HG02885 (cell line): ENCODE results near the gene ACIN1.
A peak's percentile ranks its signal among the peaks of the same experiment; 100 is the strongest.

Experiments used
- ATAC-seq: cut with Tn5 transposase; IDR thresholded peaks from one replicate; pipeline ENCODE4 v1.9.1; 2021; ENCODE audit warnings: mild to moderate bottlenecking; ENCODE audit not compliant: unreplicated experiment, poor library complexity

ACIN1 gene

DNA sequence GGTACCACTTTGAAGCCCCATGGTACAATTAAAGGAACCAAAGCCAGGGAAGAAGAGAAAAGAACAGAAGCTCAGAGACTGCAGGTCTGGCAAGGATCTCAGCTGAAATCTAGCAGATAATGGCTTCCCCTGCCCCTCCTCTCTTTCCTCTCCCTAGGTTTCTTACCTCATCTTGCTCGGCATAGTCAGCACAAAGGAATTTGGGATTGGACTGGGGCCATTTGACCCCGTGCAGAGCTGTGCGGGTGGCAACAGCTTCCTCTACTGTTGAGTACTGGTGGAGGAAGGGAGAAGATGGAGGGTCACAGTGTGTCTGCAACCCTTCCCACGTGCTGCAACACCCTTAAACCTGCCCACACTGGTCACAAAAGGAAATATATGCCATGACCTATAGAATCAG lies 32.9 kb downstream of the ACIN1 start:
- no peak for ATAC-seq

DNA sequence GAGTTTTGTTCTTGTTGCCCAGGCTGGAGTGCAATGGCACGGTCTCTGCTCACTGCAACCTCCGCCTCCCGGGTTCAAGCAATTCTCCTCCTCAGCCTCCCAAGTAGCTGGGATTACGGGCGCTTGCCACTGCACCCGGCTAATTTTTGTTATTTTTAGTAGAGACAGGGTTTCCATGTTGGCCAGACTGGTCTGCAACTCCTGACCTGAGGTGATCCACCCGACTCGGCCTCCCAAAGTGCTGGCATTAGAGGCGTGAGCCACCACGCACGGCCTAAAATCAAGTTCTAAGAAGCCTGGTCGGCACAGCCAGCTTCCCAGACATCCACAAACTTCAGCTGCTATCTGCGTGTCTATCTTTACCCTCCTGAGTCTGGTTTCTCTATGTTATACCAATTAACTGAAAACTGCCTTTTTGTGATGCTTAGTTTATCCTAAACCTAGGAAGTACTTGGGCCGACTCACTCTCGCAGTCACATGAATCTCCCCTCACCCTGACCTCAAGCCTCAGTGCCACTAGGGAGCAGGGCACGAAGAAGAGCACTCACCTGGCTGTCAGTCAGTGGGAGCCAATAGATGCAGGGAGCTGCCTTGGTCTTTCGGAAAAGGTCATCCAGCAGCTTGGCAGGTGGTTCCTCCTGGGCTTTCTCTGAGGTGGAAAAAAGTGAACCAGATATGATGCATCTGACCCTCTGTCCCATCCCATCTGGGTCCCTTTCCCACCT lies 34.2 kb downstream of the ACIN1 start:
- ATAC-seq: no peak

DNA sequence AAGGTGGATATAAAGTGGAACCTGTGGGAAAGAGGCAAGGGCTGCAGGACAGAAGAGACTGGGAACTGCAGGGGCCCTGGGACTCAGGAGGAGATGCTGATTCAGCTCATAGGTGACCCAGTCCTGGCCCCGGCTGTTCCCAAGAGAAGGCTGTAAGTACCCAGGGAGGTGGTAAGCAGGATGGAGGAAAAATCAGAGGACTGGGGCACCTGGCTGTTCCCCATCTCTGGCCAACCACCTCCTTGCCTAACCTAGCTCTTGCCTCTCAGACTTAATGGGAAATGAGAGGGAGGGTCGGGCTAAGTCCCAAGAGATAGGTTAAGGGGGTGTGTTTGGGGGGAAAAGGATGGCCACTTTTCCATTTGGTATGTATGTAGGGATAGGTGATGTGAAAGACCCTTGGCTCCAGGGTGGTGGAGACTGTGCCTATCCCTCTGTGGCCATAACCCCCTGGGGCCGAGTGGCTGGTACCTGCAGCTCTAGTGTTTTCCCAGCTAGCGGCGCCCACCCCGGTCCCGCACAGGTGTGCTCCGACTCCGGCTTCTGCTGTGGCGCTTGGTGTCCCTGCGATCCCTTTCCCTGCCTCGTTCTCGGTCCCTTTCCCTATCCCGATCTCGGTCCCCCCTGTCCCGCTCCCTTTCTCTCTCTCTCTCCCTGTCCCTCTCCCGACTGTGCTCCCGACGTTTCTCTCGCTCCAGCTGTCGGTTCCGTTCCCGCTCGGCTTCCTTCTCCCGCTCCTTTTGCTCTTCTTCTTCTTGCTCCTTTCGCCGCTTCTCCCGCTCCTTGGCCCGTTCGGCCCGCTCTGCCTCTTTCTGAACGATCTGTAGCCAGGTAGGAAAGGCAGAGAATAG lies 36.1 kb downstream of the ACIN1 start:
- ATAC-seq: no peak

DNA sequence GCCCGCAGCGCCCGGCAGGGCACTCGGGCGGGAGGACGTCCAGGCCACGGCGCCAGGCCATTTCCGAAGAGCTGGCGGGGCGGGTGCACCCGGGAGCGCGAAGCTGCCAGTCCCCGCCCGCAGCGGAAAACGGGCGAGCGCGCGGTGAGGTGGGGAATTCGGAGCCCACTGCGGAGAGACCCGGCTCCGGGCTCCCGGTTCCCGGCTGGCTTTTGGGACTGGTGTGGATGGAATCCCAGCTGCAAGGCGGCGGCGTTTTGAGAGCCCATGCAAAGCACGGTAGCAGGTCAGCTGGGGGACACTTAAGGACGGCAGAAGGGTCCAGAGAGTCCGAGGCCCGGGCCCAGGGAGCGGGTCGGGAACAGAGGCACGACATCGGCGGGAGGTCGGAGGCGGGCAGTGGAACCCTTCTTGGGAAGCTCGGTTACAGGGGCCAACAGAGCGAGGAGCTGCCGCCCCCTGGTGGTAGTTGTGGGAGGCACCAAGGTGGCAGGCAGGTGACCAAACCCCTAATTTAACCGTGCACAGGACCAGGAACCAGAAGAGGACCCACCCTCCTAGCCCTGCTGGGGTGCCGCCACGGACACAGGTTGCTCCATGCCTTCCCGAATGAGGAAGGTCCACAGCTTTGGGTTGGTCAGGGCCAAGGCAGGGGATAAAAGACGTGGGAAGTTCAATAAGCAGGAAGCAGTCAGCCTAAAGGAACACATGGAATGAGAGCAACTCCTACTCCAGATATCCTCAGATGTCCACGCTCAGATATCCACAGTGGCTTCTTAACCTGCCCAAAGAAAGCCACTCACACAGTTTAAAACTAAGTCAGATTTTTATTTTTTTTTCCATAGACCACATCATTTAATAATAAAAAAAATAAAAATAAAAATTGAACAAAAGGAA lies 36.9 kb downstream of the ACIN1 start:
- ATAC-seq: peak; percentile 64

DNA sequence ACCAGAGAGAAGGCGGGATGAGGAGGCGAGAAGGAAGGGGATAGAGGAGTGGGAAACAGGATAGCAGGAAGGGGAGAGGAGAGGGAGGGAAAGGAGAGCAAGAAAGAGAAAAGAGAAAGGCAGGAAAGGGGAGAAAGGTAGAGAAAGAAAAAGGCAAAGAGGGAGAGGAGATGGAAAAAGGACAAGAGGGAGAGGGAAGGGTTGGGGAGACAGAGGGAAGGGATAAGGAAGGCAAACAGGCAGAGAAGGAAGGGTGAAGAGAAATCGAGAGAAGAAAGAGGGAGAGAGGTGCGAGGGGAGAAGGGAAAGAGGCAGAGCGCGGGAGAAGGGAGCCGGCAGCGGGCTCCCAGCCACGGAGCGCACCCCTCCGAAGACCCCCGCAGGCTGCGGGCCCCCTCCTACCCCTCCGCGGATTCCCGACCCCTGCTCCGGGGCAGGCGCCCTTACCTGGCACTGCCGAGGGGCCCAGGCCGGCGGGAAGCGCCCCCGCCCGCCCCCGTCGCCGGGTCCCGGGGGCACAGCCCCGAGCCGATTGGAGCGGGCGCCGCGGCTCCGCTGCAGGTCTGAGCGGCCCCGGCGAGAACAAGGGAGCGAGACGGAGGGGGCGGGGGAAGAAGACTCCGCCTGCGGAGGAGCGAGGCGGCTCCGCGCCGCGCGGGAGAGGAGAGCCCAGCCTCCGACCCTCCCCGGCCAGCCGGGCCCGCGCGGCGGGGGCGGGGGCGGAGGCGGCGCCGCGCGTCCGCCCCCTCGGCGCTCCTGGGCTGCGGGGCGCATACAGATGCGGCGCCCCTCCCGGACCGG lies 37.8 kb downstream of the ACIN1 start, which contains the start of gene CDH24:
TSS of gene CDH24 (minus strand) at position 565 of the 801 bp plus-strand sequence. CDS start 1,787 bp downstream, outside the sequence.
- ATAC-seq: peak; percentile 63

DNA sequence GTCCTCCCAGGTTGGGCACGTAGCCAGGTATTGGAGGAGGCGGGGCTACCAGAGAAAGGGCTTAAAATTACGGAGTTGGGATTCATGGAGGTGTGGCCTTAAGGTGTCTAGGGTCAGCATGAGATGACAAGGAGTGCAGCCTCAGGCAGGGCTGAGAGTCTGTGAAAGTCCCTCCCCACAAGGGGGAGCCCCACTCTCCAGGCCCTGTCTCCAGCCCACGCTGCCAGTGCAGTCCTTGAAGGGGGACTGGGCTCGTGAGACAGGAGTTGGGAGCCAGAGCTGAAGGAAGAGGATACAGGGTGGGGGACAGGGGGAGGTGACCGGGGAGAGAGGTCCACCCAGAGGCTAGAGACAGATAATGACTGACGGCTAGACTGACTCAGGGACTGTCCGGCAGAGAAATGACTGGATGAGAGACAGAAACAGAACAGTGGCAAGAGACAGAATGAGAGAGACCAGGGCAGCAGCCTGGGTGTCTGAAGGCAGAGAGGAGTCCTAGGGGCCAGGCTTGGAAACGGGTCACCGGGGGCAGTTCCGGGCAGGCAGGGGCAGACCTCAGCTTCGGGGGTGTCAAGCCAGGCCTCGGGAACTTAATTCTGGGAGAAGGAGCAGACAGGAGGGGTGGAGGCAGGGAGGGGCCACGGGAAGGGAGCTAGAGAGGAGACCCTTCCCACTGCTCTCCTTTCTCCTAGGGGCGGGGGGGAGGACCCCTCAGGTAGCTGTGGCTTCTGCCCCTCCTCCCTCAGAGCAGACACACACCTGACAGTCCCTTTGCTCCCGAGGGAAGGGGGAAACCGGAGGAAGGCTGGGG lies 38.6 kb downstream of the ACIN1 start:
- peak; percentile 64 for ATAC-seq

DNA sequence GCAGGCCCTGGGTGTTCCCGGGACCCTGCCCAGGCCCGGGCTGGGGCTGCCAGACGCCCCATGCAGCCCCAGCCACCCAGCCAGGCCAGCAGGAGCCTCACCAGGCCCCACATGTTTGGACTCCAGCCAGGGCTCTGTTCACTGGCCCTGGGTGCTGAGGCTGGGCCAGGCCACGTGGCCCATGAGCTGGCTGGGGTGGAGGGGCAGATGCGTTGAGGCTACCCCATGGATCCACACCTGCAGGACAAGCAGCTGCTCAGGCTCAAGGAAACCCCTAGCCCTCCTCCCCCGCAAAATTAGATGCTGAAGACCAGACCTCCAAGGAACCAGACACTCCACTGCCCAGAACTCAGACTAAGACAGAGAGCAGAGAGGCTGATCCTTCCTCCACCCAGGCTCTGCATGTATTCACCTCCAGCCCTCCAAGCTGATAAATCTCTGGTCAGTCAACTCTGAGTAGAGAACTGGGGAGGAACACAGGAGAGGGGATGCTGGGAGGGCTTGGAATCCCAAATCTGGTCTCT lies 39.3 kb downstream of the ACIN1 start:
- no peak for ATAC-seq

DNA sequence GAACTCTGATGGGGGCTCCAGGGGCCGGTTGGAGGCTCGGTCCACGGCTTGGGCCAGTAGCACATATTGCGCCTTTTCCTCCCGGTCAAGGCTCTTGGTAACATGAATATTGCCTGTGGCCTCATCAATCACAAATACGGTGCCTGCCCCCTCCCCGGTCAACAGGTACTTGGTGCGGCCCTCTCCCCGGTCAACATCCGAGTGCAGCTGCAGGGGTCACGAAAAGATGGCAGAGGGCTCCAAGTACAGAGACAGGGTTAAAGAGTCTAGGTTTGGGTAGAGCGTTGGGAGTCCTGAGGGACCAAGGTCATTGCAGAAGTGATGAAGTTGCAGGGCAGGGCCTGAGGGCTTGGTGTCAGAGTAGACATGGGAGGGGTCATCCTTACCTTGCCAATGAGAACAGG lies 39.8 kb downstream of the ACIN1 start:
- no peak for ATAC-seq

DNA sequence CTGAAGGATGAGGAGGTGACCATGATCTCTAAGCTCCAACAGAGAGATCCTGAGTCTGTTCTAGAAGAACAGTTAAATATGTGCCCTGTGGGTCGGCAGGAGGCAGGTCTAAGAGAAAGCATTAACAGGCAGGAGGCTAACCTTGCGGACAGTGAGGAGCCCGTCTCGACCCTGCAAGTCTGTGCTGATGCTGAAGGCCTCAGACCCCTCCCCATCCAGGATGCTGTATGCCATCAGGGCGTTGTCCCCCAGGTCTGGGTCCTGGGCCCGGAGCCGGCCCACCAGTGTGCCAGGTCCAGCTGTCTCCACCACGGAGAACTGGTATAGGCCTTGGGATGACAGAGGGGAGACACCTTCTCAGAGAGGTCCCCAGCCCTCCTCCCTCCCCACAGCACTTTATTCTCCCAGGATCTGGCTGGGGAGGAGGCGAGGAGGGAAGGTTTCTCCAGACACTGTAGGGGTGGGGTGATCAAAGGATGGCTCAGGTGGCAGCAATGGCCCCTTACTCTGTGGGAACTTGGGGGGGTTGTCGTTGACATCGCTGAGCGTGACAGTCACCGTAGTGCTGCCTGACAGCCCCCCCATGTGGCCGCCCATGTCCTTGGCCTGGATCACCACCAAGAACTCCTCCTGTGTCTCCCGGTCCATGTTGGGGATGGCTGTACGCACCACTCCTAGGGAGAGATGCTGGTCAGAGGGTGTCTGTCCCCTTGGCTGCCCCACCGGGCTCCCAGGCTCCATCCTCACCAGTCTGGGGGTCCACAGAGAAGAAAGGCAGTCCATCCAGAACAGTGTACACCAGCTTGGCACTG lies 40.7 kb downstream of the ACIN1 start:
- no peak for ATAC-seq

DNA sequence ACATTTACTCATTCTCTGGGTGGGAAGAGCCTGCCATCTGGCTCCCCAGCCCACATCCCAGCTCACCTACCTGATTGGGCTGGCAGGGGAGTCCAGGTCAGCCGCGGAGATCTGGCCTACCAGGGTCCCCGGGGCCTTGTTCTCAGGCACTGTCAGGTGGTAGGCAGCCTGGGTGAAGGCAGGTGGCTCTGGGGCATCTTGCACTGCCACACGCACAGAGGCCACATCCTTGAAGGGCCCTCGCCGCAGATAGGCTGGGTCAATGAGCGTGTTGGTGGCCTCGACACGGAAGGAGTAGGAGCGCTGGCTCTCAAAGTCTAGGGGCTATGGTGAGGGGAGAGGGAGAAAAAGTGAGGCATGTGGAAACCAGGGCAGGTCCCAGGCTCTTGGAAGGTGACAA lies 41.5 kb downstream of the ACIN1 start:
- ATAC-seq: no peak

DNA sequence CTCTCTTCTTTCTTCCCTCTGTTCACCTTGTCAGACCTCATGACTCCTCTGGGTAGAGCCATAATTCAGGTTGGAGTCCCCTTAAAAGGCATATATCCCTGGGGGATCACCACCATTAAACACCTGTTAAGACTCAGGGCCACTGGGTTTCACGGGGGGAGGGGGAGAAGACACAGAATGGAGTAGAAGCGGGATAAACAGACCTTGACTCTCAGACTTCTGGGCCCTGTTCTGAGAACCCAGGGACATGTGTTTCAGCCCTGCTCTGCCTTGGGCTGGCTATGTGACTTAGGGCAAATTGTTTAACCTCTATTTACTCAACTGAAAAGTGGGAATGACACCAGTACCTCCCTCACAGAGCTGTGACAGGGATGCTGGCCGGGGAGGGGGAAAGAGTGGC lies 42.3 kb downstream of the ACIN1 start:
- no peak for ATAC-seq

DNA sequence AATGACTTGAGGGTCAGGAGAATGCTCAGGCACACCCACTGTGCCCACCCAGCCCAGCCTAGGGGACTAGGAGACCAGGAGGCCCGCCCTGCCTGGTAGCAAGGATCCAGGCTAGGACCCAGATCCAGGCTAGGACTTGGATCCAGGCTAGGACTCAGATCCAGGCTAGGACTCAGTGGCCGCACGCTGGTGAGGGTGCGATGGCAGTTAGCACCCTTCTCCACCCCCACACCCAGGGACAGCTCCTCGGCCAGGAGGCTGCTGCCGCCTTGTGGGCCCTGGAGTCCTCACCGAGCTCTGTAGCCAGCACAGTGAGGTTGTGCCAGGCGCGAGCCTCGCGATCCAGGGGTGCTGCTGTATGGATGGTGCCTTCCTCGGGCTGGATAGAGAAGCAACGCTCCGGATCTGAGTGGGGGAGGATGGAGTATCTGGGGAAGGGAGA lies 42.7 kb downstream of the ACIN1 start:
- no peak for ATAC-seq

DNA sequence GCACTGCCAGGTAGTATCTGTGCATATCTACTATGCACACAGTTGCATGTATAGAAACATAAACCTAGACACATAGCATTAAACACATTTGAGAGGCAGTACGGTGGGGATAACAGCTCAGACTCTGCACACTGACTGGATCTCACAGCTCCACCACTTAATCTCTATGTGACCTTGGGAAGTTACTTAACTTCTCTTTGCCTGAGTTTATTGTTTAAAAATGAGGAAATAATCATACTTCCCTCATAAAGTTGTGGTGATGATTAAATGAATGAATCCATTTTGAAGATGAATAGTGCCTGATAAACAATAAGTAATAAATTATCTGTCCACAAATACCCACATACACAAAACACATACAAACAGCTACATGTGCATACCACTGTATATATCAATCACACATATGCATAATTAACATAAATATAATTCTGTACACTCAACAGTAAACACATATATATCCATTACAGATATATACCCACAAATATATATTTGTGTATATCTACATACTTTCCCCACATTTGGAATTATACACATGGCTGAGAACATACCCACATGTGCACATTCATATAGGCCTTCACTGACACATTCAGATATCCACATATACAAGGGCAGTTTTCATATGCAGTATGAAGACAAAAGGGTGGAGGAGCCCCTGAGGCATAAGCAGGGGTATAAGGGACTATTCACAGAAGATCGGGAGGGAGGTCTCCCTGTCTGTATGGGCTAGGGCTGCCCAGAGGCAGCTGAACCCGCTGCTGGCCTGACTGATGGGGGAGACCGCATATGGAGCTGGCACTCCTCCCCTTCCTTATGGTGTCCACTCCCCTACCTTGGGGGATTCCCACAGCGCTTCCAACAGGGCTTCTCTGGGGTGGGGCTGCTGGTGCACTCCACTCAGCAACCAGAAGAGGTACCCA lies 43.5 kb downstream of the ACIN1 start:
- ATAC-seq: no peak

DNA sequence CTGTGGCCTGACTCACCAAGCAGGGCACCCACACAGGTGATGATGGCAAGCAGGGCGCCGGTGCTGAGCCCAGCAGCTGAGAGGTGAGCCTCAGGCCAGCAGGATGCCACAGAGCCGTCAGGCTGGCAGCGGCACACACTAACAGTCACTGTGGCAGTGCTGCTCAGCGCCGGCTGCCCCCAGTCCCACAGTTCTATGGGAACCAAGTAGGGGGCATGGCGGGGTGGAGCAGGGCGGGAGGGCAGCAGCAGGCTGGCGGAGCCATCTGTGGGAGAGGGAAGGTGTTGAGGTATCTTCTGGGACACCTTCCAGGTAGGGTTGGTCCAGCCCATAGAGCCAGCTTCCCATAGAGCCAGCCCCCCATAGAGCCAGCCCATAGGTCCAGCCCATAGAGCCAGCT lies 45.9 kb downstream of the ACIN1 start:
- no peak for ATAC-seq

DNA sequence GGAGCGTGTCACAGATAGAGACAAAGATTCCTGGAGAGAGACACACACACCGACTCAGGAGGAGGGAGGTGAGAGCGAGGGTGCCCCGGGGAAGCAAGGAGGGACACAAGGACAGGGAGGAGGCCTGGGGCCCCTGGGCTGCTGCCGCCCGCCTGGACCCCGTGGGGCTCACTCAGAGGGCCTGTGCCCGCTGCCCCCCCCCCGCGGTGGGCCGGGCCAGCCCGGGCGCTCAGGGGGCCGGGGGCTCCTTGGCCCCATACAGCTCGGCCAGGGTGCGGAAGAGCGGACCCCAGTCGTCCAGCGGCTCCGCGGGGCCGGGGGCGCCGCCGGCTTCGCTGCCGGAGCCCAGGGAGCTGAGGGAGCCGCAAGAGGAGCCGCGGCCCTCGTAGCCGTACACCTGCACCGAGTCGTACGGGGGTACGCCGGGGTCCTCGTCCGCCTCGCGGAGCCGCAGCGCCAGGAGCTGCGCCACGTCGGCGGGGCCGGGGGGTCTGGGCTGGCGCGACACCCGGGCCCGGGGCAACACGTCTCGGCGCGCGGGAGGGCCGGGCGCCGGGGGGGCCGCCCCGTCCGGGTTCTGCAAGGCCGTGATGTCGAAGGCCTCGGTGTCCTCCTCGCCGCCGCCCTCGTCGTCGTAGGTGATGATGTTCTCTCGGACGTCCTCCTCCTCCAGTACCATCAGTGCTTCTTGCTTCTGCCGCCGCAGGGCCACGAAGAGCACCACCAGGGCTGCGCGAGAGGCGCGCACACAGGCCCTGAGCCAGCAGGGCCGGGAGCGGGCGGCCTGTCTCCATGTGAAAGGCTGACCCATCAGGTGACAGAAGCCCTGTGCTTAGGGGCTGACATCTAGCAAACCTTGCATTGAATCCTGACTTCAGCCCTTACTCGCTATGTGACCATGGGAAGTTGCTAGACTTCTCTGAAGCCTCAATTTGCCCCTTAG lies 46.9 kb downstream of the ACIN1 start:
- no peak for ATAC-seq
